Stomach (tissue), 4 donors: Measurements from ENCODE around the gene THSD7B.

ENCODE experiments used
- CTCF ChIP-seq, 7 experiments: fragments of 450-650 bp in 4 of 7; fragments of 200-600 bp in 3 of 7; sonication (generic) in 3 of 7; IDR thresholded peaks; one replicate each; pipeline ENCODE4 v1.5.1; 2016 to 2019; ENCODE audit warnings: antibody characterized with exemption in 7 of 7, control low read depth in 2 of 7, mild to moderate bottlenecking in 1 of 7
- EP300 ChIP-seq: sonication (generic); formaldehyde crosslinking; IDR thresholded peaks from one replicate; pipeline ENCODE4 v1.6.1; 2017; ENCODE audit warnings: antibody characterized with exemption
- POLR2A ChIP-seq, 4 donors: fragments of 450-650 bp; IDR thresholded peaks; one replicate each; pipeline ENCODE4 v1.6.1; 2016; ENCODE audit warnings: antibody characterized with exemption in 4 of 4, control low read depth in 2 of 4, mild to moderate bottlenecking in 1 of 4, moderate library complexity in 1 of 4
- POLR2AphosphoS5 ChIP-seq, 3 donors: sonication (generic); formaldehyde crosslinking; IDR thresholded peaks; one replicate each; pipeline ENCODE4 v1.6.1; 2016; ENCODE audit warnings: antibody characterized with exemption in 3 of 3

GRCh38 chr2:136818839-136819238 lies 53.5 kb downstream of the THSD7B start:
- TF ChIP-seq CTCF (IDR thresholded peaks at IDR 0.05) (no peak), POLR2A (IDR thresholded peaks at IDR 0.05) (no peak), EP300 (no peak), POLR2AphosphoS5 (IDR thresholded peaks at IDR 0.05) (no peak)
